Esophagus (tissue), 2 donors: ENCODE measurements around the gene PRMT9. TPM values are rescaled to one million over a fixed set of nuclear protein-coding genes. Genes with fewer than 3 reads are reported as not detected.

Experiments used
- H3K27ac ChIP-seq, 2 donors: one replicate each; pipeline ENCODE4 v1.5.1; 2013; ENCODE audit warnings: low read depth in 2 of 2, mild to moderate bottlenecking in 2 of 2, inconsistent platforms in 1 of 2, low read length in 1 of 2, moderate library complexity in 1 of 2
- H3K27me3 ChIP-seq, 2 donors: one replicate each; pipeline ENCODE4 v1.6.1; 2013; ENCODE audit warnings: low read length in 2 of 2, control low read depth in 1 of 2, mild to moderate bottlenecking in 1 of 2; ENCODE audit not compliant: insufficient read depth in 2 of 2, control insufficient read depth in 1 of 2
- H3K36me3 ChIP-seq, 2 donors: one replicate each; pipeline ENCODE4 v1.6.1; 2013; ENCODE audit warnings: low read length in 1 of 2; ENCODE audit not compliant: control insufficient read depth in 2 of 2, insufficient read depth in 2 of 2
- H3K4me1 ChIP-seq, 2 donors: one replicate each; pipeline ENCODE4 v1.6.1; 2013; ENCODE audit warnings: low read length in 1 of 2; ENCODE audit not compliant: control insufficient read depth in 2 of 2, insufficient read depth in 2 of 2
- H3K4me3 ChIP-seq, 2 donors: one replicate each; pipeline ENCODE4 v1.5.1; 2013; ENCODE audit warnings: low read length in 2 of 2, mild to moderate bottlenecking in 2 of 2, low read depth in 1 of 2, moderate library complexity in 1 of 2
- H3K9me3 ChIP-seq, 2 donors: one replicate each; pipeline ENCODE4 v1.6.1; 2013; ENCODE audit warnings: mild to moderate bottlenecking in 2 of 2, low read depth in 1 of 2, low read length in 1 of 2, moderate library complexity in 1 of 2; ENCODE audit not compliant: control insufficient read depth in 2 of 2, insufficient read depth in 1 of 2
- WGBS, 2 donors: extraction: QIAGEN DNeasy Blood & Tissue Kit; methylation state at CpG; one replicate each; pipeline ENCODE4 v1.1.7; 2013; 5-methylcytosine and 5-hydroxymethylcytosine counted together
- polyA plus RNA-seq, 2 donors: library from polyadenylated mRNA; stranded (reverse); fragments of 200-250 nt; gene quantifications; one replicate each; pipeline ENCODE4 v1.2.3, GENCODE V29; 2013
- donor health status: healthy with polysubstance abuse.
- donor health status: Bipolar disorder and iron deficiency.

PRMT9 gene
- polyA plus RNA-seq, 2 donors: 3.6 to 4.5 TPM

DNA sequence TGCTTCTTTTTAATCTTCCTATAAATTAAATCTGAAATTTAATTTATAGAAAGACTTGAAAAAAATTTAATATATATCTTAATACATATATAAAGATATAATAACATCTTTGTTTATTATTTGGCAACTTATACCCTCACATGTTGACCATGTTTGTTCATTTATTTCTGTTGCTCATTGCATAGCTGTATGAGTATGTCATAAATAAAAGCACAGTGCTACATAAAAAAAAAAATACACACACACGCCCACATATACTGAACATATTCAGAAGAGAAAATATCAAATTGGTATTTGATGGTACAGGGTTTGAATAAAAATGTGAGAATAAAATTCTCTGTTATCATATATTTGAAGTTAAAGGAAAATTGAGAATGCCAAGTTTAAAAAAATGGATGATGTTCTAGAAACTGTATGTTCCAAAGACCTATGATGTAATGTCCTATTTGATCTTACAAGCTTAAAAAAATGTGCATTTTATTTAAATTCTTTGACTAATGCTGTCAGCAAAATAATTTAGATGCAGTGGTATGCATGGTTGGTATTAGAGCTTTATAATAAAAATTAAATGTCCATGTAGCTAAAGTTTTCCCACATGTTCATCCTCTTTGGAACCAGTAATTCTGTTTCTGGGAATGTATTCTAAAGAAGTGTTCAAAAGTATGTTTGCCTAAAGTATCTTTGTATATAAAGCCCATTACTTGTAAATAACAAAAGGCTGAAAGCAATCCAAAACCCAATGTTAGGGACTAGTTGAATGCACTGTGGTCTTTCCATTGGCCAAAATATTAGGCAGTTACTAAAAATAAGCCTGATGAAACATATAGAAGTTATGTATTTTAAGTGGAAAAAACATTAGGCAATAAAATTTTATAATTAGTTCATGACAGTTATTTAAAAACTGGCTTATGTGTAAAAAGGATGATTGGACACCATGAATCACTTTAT is 53.9 kb downstream of the PRMT9 start:
- Histone ChIP-seq H3K4me1 (no peaks in the 10 kb centered on the region), H3K36me3 (peaks cover 0 to 3% of the 10 kb centered on the region in 2 donors), H3K27me3 (no peaks in the 10 kb centered on the region), H3K9me3 (no peaks in the 10 kb centered on the region), H3K4me3 (no peak overlapping the region), H3K27ac (no peak overlapping the region)
- WGBS, 2 donors: 92 to 93% methylated on average over 1 of the region's 1 CpG

- 70 to 75% methylated on average over 3 of the region's 3 CpGs for WGBS, 2 donors
Measured at GRCh38 chr4:147628415-147628814, 55.5 kb downstream of the PRMT9 start.

DNA sequence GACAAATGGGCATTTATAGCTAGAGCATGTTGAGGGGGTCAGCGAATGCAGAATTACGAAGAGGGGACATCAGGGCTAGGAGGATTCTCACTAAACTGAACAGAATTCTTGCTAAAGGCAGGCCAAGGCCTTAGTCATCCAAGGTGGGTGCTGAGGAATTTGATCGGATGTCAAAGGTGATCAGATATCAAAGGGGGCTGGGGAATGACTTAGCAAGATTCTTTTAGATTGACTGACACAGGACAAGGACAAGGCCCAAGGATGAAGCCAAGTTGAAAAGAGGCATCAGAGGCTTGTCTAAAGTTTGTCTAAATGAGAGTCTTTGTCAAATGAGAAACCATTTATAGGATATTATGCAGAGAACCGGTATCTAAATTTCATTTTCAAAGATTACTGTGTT is 57.1 kb downstream of the PRMT9 start:
- Histone ChIP-seq H3K4me1 (no peaks in the 10 kb centered on the region), H3K4me3 (no peak overlapping the region), H3K9me3 (no peaks in the 10 kb centered on the region), H3K27me3 (no peaks in the 10 kb centered on the region), H3K36me3 (no peaks in the 10 kb centered on the region), H3K27ac (no peak overlapping the region)
- 97 to 98% methylated on average over 4 of the region's 4 CpGs for WGBS, 2 donors

More at GRCh38 chr4:147628415-147628814, 55.5 kb downstream of the PRMT9 start:
- Histone ChIP-seq H3K36me3 (peaks cover 0 to 3% of the 10 kb centered on the region in 2 donors), H3K4me3 (no peak overlapping the region), H3K27ac (no peak overlapping the region), H3K4me1 (no peaks in the 10 kb centered on the region), H3K27me3 (no peaks in the 10 kb centered on the region), H3K9me3 (no peaks in the 10 kb centered on the region)

DNA sequence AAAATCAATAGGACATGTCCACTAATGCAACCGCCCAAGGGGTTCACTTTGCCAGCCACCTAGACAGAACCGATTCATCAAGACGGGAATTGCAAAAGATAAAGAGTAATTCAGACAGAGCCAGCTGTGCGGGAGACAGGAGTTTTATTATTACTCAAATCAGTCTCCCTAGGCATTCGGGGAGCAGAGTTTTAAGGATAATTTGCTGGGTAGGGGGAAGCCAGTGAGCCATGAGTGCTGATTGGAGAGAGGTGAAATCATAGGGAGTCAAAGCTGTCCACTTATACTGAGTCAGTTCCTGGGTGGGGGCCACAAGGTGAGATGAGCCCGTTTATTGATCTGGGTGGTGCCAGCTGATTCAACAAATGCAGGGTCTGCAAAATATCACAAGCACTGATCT is 58.2 kb downstream of the PRMT9 start:
- H3K36me3 ChIP-seq: no peaks in the 10 kb centered on the region
- H3K4me3 ChIP-seq: no peak overlapping the region
- no peaks in the 10 kb centered on the region for H3K9me3 ChIP-seq
- no peak overlapping the region for H3K27ac ChIP-seq
- no peaks in the 10 kb centered on the region for H3K4me1 ChIP-seq
- 89 to 90% methylated on average over 6 of the region's 6 CpGs for WGBS, 2 donors
- H3K27me3 ChIP-seq: no peaks in the 10 kb centered on the region

- H3K4me1 ChIP-seq: no peaks in the 10 kb centered on the region
- no peak overlapping the region for H3K27ac ChIP-seq
- no peaks in the 10 kb centered on the region for H3K9me3 ChIP-seq
- no peaks in the 10 kb centered on the region for H3K36me3 ChIP-seq
- H3K27me3 ChIP-seq: peaks cover 0 to 2% of the 10 kb centered on the region in 2 donors
- 73 to 79% methylated on average over 2 of the region's 2 CpGs for WGBS, 2 donors
- H3K4me3 ChIP-seq: no peak overlapping the region
Measured at GRCh38 chr4:147620315-147620714, 63.6 kb downstream of the PRMT9 start.

- Histone ChIP-seq H3K4me3 (peak overlapping the region; percentile 73 to 90), H3K27ac (peak overlapping the region; percentile 90 to 93), H3K36me3 (no peaks in the 10 kb centered on the region), H3K27me3 (peaks cover 0 to 2% of the 10 kb centered on the region in 2 donors), H3K9me3 (no peaks in the 10 kb centered on the region), H3K4me1 (no peaks in the 10 kb centered on the region)
- WGBS, 2 donors: 10% methylated on average over 17 of the region's 17 CpGs
Measured at GRCh38 chr4:147617841-147618691, 65.9 kb downstream of the PRMT9 start.

- H3K9me3 ChIP-seq: no peaks in the 10 kb centered on the region
- H3K36me3 ChIP-seq: no peaks in the 10 kb centered on the region
- peaks cover 0 to 2% of the 10 kb centered on the region in 2 donors for H3K27me3 ChIP-seq
- H3K4me3 ChIP-seq: peak within 1 kb of the TSS; percentile 73 to 90
- peak within 1 kb of the TSS; percentile 90 to 93 for H3K27ac ChIP-seq
- H3K4me1 ChIP-seq: no peaks in the 10 kb centered on the region
- 0 to 1% methylated on average over 37 of the region's 37 CpGs for WGBS, 2 donors
Measured at GRCh38 chr4:147617173-147617840, 66.7 kb downstream of the PRMT9 start, which contains the start of gene TMEM184C. Gene TMEM184C, plus strand, starts transcription at chr4:147617397. Its CDS starts 560 bp downstream, at chr4:147617957.

DNA sequence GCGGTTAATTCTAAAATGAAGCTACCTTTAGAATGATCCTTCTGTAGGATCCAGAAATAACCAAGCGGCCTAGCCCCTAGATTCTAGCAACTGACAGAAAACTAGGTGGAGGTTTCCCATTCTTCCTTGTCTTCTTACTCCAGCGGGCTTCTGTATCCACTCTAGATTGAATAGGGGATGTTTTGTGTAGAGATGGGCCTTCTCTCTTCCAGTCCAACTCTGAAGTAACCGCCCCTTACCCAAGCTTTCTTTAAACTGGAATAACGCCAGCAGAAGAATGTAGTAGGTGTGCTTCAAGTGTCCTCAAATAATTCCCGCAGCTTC is 67.2 kb downstream of the PRMT9 start:
- H3K4me3 ChIP-seq: peak overlapping the region; percentile 73 to 90
- no peaks in the 10 kb centered on the region for H3K9me3 ChIP-seq
- no peaks in the 10 kb centered on the region for H3K4me1 ChIP-seq
- H3K27me3 ChIP-seq: peaks cover 0 to 2% of the 10 kb centered on the region in 2 donors
- 30 to 32% methylated on average over 6 of the region's 6 CpGs for WGBS, 2 donors
- H3K36me3 ChIP-seq: no peaks in the 10 kb centered on the region
- H3K27ac ChIP-seq: peak overlapping the region; percentile 37 to 90

GRCh38 chr4:147610686-147611085 is 73.3 kb downstream of the PRMT9 start:
- H3K36me3 ChIP-seq: no peaks in the 10 kb centered on the region
- no peak overlapping the region for H3K27ac ChIP-seq
- no peaks in the 10 kb centered on the region for H3K27me3 ChIP-seq
- no peaks in the 10 kb centered on the region for H3K4me1 ChIP-seq
- WGBS, 2 donors: 79 to 85% methylated on average over 1 of the region's 1 CpG
- H3K4me3 ChIP-seq: no peak overlapping the region
- H3K9me3 ChIP-seq: no peaks in the 10 kb centered on the region
